ENCODE data around the gene ZBTB7B.
A peak's percentile ranks its signal among the peaks of the same experiment; 100 is the strongest.
"Not testable (repeated sequence)": the region's sequence is repeated elsewhere in the genome, so short reads cannot be mapped to it uniquely, and the experiment has no call there.

ZBTB7B gene

GRCh38 chr1:154989195-154989860 lies 13.3 kb upstream of the ZBTB7B start:
- DNase-seq, result no peak

DNA sequence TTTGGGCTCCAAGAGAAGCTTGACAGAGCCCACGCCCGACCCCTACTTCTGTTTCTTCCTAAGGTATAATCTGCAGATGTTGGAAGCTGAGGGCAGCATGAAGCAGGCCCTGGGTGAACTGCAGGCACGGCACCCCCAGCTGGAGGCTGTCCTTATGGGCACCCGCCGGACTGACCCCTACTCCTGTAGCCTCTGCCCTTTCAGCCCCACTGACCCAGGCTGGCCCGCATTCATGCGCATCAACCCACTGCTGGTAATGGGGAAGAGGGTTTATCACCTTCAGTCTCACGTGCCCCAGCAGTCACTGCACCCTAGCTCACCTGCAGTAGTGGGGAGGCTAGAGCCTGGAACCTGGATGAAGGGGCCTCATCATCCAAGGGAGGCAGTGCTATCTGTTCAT lies 12.3 kb upstream of the ZBTB7B start:
- DNase-seq, result no peak

- no peak for DNase-seq
Measured at GRCh38 chr1:154992721-154993571, 9.7 kb upstream of the ZBTB7B start.

GRCh38 chr1:154993572-154994268 lies 8.9 kb upstream of the ZBTB7B start, which contains the start of gene LENEP:
LENEP (plus strand) TSS chr1:154993586; CDS start chr1:154993608, 22 bp downstream.
- DNase-seq, result no peak

- DNase-seq, result no peak
Measured at GRCh38 chr1:154994269-154994587, 8.4 kb upstream of the ZBTB7B start.

- no peak for DNase-seq
Measured at GRCh38 chr1:154994591-154994990, 8.0 kb upstream of the ZBTB7B start.

- DNase-seq, result not testable (repeated sequence)
Measured at GRCh38 chr1:154995301-154995983, 7.2 kb upstream of the ZBTB7B start.

GRCh38 chr1:154996966-154997701 lies 5.5 kb upstream of the ZBTB7B start:
- DNase-seq, result no peak

GRCh38 chr1:154998201-154998780 lies 4.3 kb upstream of the ZBTB7B start:
- DNase-seq, result no peak

GRCh38 chr1:154998818-154999570 lies 3.6 kb upstream of the ZBTB7B start:
- peak; percentile 82 for DNase-seq

DNA sequence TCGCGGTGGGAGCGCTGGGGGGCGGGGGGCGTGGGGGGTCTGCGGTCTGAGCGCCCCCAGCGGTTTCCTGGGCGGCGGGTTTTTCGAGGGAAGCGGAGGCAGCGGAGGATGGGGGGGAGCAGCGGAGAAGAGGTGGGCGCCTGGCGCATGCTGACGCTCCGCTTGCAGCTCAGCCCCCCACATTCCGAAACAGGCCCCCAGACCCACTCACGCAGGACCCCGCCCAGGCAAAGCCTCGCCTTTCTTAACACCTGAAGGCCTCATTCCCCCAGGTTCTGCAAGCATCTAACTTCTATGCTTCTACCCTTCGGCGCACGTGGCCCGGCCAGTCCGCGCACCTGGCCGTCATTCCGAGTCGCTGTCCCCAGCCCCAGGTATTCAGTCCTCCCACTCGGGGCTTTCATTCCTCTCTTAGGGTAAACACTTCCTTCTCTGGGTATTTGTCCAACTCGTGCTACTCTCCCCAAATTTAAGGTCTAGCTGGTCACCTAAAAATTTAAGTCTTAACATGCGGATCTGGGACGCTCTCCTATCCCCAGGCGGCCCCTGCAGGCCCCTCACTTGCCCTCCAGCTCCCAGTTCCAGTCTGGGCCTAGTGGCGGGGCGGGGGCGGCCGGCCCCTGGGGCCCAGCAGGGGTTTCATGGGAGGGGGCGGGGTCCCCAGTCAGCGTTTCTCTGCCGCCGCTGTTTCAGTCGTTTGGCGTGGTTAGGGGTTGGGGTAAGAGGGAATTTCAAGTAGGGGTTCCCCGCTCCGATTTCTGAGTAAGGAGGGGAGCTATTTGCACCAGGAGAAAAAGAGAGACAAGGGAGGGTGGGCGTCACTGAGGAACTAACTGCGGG lies 2.8 kb upstream of the ZBTB7B start:
- peak; percentile 71 for DNase-seq

GRCh38 chr1:155000411-155000725 lies 2.2 kb upstream of the ZBTB7B start:
- DNase-seq, result no peak

- DNase-seq, result peak; percentile 88
Measured at GRCh38 chr1:155000726-155001424, 1.7 kb upstream of the ZBTB7B start.

GRCh38 chr1:155001425-155001674 lies 1.3 kb upstream of the ZBTB7B start:
- no peak for DNase-seq

DNA sequence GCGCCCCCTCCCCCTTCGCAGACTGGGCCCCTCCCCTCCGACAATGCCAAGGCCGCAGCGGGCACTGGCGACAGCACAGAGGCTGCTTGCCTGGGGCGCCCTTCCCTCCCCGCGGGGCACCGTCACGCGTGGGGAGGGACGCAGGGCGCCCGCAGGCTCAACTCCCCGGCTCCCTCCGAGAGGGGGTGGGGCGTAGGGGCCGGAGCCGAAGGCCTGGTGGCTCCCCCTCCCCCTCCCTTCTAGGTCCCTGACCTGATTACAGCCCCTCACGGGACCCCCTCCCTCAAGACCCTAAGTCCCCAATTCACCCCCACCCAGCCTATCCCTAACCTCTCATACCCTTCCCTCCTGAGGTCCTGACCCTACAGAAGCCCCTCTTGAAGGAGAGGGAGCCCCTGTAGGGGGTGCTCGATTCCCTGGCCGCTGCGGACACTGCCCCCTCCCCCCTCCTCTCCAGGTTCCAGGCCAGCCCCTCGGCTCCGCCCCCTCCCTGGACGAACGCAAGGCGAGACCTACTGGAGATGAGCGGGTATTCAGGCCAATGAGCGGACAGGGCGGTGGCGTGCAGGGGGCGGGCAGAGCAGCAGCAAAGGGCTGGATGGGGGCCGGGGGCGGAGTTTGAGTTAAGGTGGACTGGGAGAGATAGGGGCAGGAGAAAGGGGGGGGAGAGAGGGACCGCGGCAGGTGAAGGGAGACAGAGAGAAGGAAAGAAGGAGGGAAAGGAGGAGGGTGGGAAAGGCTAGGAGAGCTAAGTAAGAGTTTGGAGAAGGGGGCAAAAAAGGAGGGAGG lies 733 bp upstream of the ZBTB7B start:
- peak; percentile 99 for DNase-seq

GRCh38 chr1:155003227-155003765 lies 694 bp downstream of the ZBTB7B start:
- DNase-seq, result no peak

- no peak for DNase-seq
Measured at GRCh38 chr1:155003766-155004351, 1.3 kb downstream of the ZBTB7B start.

DNA sequence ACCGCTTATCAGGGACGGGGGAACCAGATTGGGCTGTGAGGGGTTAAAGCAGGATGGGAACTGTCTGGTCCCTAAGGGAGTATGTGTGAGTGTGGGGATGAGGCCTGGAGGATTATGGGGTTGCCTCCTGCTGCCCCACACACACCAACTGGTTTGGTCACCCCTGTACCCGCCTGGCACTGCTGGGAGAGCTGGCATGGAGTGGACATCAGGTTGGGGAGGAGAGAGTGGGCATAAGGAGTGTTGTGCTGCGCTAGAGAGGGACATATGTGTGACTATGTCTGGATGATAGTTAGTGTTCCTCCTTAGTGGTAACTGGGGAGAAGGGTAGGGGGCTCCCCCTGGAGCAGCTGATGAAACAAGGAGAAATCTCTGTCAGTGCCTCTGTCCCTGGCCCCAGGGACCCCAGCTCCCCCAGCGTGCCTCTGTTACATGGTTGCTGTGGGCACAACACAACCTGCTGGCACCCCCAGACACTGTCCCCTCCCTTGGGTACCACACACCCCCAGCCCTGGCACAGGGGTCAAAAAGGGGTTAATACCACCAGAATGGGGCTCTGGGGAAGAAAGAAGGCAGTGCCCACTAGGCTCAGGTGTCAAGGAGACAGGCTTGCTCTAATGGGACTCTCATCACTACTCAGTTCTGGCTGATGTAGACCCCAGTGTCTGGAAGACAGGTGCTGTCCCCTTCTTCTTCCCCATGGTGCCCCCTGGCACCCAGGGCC lies 1.9 kb downstream of the ZBTB7B start:
- DNase-seq, result no peak
